Natural killer cell (primary cell): ENCODE data around the gene TRMT10B. TPM values are rescaled to one million over a fixed set of nuclear protein-coding genes. Genes with fewer than 3 reads are reported as not detected.

Experiments used
- ATAC-seq, 3 donors: fragments of 150-1000 bp in 2 of 3; fragments of 200-7000 bp in 1 of 3; cut with Tn5 transposase; 1 replicate in 1 of 3; 2 replicates in 2 of 3; pipeline ENCODE4 v1.10.0; 2021; ENCODE audit warnings: mild to moderate bottlenecking in 2 of 3, moderate library complexity in 2 of 3
- DNase-seq, 2 donors: peaks; one replicate each; pipeline versions ENCODE4 v3.0.0 to v3.0.0-alpha.2; 2013 to 2021; ENCODE audit warnings: mixed read lengths in 1 of 2
- H3K27ac ChIP-seq: one replicate; pipeline ENCODE4 v1.5.1; 2013; ENCODE audit warnings: mild to moderate bottlenecking, low read length
- H3K27me3 ChIP-seq: one replicate; pipeline ENCODE4 v1.6.1; 2013; ENCODE audit warnings: low read length; ENCODE audit not compliant: control insufficient read depth, insufficient read depth
- H3K36me3 ChIP-seq: one replicate; pipeline ENCODE4 v1.6.1; 2013; ENCODE audit warnings: low read length; ENCODE audit not compliant: control insufficient read depth, insufficient read depth
- H3K4me1 ChIP-seq: one replicate; pipeline ENCODE4 v1.6.1; 2013; ENCODE audit warnings: low read length; ENCODE audit not compliant: control insufficient read depth, insufficient read depth
- H3K4me3 ChIP-seq: one replicate; pipeline ENCODE4 v1.5.1; 2013; ENCODE audit warnings: low read length
- H3K9me3 ChIP-seq: one replicate; pipeline ENCODE4 v1.6.1; 2013; ENCODE audit warnings: low read length; ENCODE audit not compliant: control insufficient read depth, insufficient read depth
- H3K27ac Mint-ChIP-seq, 2 donors: one replicate each; pipeline ENCODE4 v1.8.0; 2022; ENCODE audit warnings: mild to moderate bottlenecking in 2 of 2, mixed read lengths in 2 of 2, moderate library complexity in 1 of 2
- H3K27me3 Mint-ChIP-seq, 2 donors: one replicate each; pipeline ENCODE4 v1.8.0; 2022; ENCODE audit warnings: low read depth in 2 of 2, mixed read lengths in 2 of 2
- H3K36me3 Mint-ChIP-seq: one replicate; pipeline ENCODE4 v1.8.0; 2022; ENCODE audit warnings: mixed read lengths
- H3K4me1 Mint-ChIP-seq, 2 donors: one replicate each; pipeline ENCODE4 v1.8.0; 2022; ENCODE audit warnings: mixed read lengths in 2 of 2
- H3K4me3 Mint-ChIP-seq: one replicate; pipeline ENCODE4 v1.8.0; 2022; ENCODE audit warnings: mild to moderate bottlenecking, moderate library complexity, mixed read lengths
- H3K9me3 Mint-ChIP-seq, 2 donors: one replicate each; pipeline ENCODE4 v1.8.0; 2022; ENCODE audit warnings: mixed read lengths in 2 of 2
- CTCF ChIP-seq: fragments of 200-600 bp; IDR thresholded peaks from one replicate; pipeline ENCODE4 v1.8.0; 2022; ENCODE audit warnings: antibody characterized with exemption
- WGBS: methylation state at CpG from one replicate; pipeline ENCODE4 v1.1.7; 2013; ENCODE audit warnings: missing lambda C conversion rate; ENCODE audit not compliant: insufficient coverage; 5-methylcytosine and 5-hydroxymethylcytosine counted together
- intact Hi-C: fragments of 100-400 bp; cut with micrococcal nuclease; formaldehyde crosslinking; loops from one replicate; pipeline ENCODE4 v1.14.2; 2022
- total RNA-seq, 4 donors: library from RNA; stranded (reverse); fragments of 120-200 nt in 1 of 4; gene quantifications; one replicate each; pipeline versions ENCODE4 v1.2.3 to v1.2.4, GENCODE V29; 2013 to 2022

The TRMT10B gene
- total RNA-seq, 3 donors from 2014 or later (not counting 1 experiment from before 2014, with no cell fraction given): 13.2 to 15.4 (median 13.3) TPM

DNA sequence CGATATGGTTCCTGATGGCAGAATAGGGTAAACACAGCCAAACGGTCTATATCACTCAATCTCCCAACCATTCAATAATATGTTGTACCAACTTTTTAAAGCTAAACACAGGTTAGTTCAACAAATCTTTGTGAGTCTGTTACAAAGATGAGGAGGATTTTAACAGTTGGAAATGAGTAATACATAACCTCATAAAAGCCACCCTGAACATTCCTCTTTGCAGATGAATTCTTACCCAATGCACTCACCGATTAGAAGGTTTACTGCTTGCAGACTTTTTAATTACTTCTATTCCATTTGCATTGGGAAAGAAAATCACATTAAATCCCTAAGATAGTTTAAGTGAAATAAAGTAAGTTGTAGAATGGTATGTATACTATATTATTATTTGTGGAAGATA, 23.3 kb upstream of the TRMT10B start:
- WGBS: 79% methylated on average over 3 of the region's 3 CpGs
- ATAC-seq: no peak
- peaks cover 19 to 34% of the 10 kb centered on the region in 2 donors for H3K27me3 Mint-ChIP-seq
- no peak overlapping the region for H3K27ac Mint-ChIP-seq
- no peaks in the 10 kb centered on the region for H3K36me3 Mint-ChIP-seq
- Histone ChIP-seq H3K27ac (no peak overlapping the region), H3K27me3 (no peaks in the 10 kb centered on the region), H3K36me3 (no peaks in the 10 kb centered on the region), H3K4me3 (no peak overlapping the region), H3K4me1 (no peaks in the 10 kb centered on the region), H3K9me3 (no peaks in the 10 kb centered on the region)
- intact Hi-C loops: no loop called here
- H3K4me3 Mint-ChIP-seq: no peak overlapping the region
- no peaks in the 10 kb centered on the region for H3K4me1 Mint-ChIP-seq
- H3K9me3 Mint-ChIP-seq: no peaks in the 10 kb centered on the region
- no peak for DNase-seq
- TF ChIP-seq CTCF: no peak

- no peak for TF ChIP-seq CTCF
- H3K27me3 Mint-ChIP-seq: peaks cover 21 to 40% of the 10 kb centered on the region in 2 donors
- WGBS: 77% methylated on average over 5 of the region's 5 CpGs
- no peaks in the 10 kb centered on the region for H3K9me3 Mint-ChIP-seq
- Histone ChIP-seq H3K36me3 (no peaks in the 10 kb centered on the region), H3K9me3 (no peaks in the 10 kb centered on the region), H3K27ac (no peak overlapping the region), H3K4me1 (no peaks in the 10 kb centered on the region), H3K27me3 (no peaks in the 10 kb centered on the region), H3K4me3 (no peak overlapping the region)
- H3K4me3 Mint-ChIP-seq: no peak overlapping the region
- no peaks in the 10 kb centered on the region for H3K4me1 Mint-ChIP-seq
- no peak overlapping the region for H3K27ac Mint-ChIP-seq
- ATAC-seq: no peak
- no peak for DNase-seq
- H3K36me3 Mint-ChIP-seq: no peaks in the 10 kb centered on the region
- intact Hi-C loops: no loop called here
Observed at GRCh38 chr9:37730839-37731238, 22.8 kb upstream of the TRMT10B start.

- no peaks in the 10 kb centered on the region for H3K36me3 Mint-ChIP-seq
- H3K9me3 Mint-ChIP-seq: no peaks in the 10 kb centered on the region
- ATAC-seq: no peak
- intact Hi-C loops: no loop called here
- no peak for DNase-seq
- H3K27ac Mint-ChIP-seq: no peak overlapping the region
- H3K4me3 ChIP-seq: no peak overlapping the region
- 95% methylated on average over 10 of the region's 10 CpGs for WGBS
- no peak for TF ChIP-seq CTCF
- no peak overlapping the region for H3K4me3 Mint-ChIP-seq
- no peak overlapping the region for H3K27ac ChIP-seq
- H3K4me1 Mint-ChIP-seq: no peaks in the 10 kb centered on the region
- H3K27me3 Mint-ChIP-seq: peaks cover 20 to 32% of the 10 kb centered on the region in 2 donors
- H3K36me3 ChIP-seq: no peaks in the 10 kb centered on the region
- H3K27me3 ChIP-seq: no peaks in the 10 kb centered on the region
- no peaks in the 10 kb centered on the region for H3K4me1 ChIP-seq
- H3K9me3 ChIP-seq: no peaks in the 10 kb centered on the region
Observed at GRCh38 chr9:37732086-37732741, 21.4 kb upstream of the TRMT10B start.

DNA sequence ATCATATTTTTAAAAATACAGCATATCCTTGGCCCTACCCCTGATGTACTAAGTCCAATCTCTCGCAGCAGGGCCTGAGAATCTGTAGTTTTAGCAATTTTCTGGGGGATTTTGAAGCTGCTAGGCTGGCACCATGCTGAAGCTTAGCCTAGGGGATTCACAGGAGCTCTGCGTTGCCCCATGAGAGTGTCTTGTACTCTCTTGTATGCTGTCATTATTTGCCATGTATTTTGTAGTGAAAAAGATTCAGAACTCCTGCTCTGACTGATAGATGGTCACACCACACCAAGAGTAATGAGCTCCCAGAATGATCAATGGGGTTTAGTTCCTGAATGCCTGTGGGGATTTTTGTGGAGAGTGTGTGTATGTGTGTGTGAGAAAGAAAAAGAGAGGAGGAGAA, 20.7 kb upstream of the TRMT10B start:
- Mint-ChIP-seq H3K4me3 (no peak overlapping the region), H3K27ac (no peak overlapping the region), H3K27me3 (peaks cover 15 to 27% of the 10 kb centered on the region in 2 donors), H3K4me1 (no peaks in the 10 kb centered on the region), H3K36me3 (no peaks in the 10 kb centered on the region), H3K9me3 (no peaks in the 10 kb centered on the region)
- Histone ChIP-seq H3K36me3 (no peaks in the 10 kb centered on the region), H3K27me3 (no peaks in the 10 kb centered on the region), H3K4me3 (no peak overlapping the region), H3K27ac (no peak overlapping the region), H3K4me1 (no peaks in the 10 kb centered on the region), H3K9me3 (no peaks in the 10 kb centered on the region)
- no peak for TF ChIP-seq CTCF
- ATAC-seq (no peak), DNase-seq (no peak)
- WGBS: 40% methylated on average over 2 of the region's 2 CpGs
- intact Hi-C loops: no loop called here
